ENCODE data around the gene ITSN2.

ITSN2 gene

DNA sequence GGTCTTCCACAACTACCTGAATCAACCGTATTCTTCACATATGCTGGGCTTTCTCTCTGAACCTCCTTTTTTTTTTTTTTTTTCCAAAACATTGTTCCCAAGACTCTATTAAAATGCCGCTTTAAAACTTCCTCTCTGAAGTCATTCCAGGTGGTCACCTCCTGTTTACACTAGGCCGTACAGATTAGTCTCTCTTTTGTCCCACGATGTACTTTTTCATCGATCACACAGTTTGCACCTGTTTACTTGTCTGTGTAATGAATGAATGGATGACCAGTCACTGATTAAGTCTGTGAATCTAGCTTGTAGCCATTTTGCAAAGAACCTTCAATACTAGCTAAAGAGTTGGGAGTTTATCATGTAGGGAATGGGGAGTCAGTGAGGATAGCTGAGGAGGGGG, 202.2 kb downstream of the ITSN2 start:
- TF ChIP-seq, protein P1, sequence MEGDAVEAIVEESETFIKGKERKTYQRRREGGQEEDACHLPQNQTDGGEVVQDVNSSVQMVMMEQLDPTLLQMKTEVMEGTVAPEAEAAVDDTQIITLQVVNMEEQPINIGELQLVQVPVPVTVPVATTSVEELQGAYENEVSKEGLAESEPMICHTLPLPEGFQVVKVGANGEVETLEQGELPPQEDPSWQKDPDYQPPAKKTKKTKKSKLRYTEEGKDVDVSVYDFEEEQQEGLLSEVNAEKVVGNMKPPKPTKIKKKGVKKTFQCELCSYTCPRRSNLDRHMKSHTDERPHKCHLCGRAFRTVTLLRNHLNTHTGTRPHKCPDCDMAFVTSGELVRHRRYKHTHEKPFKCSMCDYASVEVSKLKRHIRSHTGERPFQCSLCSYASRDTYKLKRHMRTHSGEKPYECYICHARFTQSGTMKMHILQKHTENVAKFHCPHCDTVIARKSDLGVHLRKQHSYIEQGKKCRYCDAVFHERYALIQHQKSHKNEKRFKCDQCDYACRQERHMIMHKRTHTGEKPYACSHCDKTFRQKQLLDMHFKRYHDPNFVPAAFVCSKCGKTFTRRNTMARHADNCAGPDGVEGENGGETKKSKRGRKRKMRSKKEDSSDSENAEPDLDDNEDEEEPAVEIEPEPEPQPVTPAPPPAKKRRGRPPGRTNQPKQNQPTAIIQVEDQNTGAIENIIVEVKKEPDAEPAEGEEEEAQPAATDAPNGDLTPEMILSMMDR (conservative IDR thresholded peaks at IDR 0.05; ENCODE audit: low read depth, low read length): no peak
- H3K27ac ChIP-seq: no peak overlapping the region
- no peaks in the 10 kb centered on the region for H3K79me2 ChIP-seq (ENCODE audit: insufficient read depth, low read depth)
- no peaks in the 10 kb centered on the region for H3K36me3 ChIP-seq (ENCODE audit: insufficient read depth)
- H3K4me2 ChIP-seq: no peak overlapping the region
- no peaks in the 10 kb centered on the region for H3K27me3 ChIP-seq (ENCODE audit: insufficient read depth, low read depth)
- no peaks in the 10 kb centered on the region for H3K4me1 ChIP-seq (ENCODE audit: low read depth, poor library complexity, severe bottlenecking)
- H2AFZ ChIP-seq (ENCODE audit: low read depth): no peak overlapping the region
- no peak overlapping the region for H3K4me3 ChIP-seq (IDR thresholded peaks at IDR 0.05; ENCODE audit: insufficient read depth, low read depth, low read length)
- no peaks in the 10 kb centered on the region for H4K20me1 ChIP-seq (ENCODE audit: insufficient read depth)
- no peak overlapping the region for H3K9ac ChIP-seq

DNA sequence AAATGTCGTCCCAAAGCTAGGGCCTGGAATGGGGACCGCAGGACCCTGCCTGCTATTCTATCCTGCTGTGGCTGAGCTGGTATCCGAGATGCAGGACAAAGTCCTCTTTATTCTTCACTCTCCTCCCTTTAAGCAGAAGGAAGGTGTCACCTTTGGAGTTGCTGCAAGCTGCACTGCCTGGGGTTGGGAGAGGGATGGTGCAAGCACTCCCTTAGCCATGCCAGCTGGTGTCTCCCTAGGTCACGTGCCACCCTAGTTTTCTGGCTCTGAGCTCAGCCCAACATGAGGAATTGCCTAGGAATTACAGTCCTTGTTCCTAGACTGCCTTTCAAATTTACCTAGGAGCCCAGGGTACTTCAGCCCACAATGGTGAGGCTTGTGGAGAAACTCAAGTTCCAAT, 206.9 kb downstream of the ITSN2 start:
- no peaks in the 10 kb centered on the region for H3K4me1 ChIP-seq (ENCODE audit: low read depth, poor library complexity, severe bottlenecking)
- H4K20me1 ChIP-seq (ENCODE audit: insufficient read depth): no peaks in the 10 kb centered on the region
- TF ChIP-seq, protein P1 (conservative IDR thresholded peaks at IDR 0.05; ENCODE audit: low read depth, low read length): no peak
- no peaks in the 10 kb centered on the region for H3K27me3 ChIP-seq (ENCODE audit: insufficient read depth, low read depth)
- H3K36me3 ChIP-seq (ENCODE audit: insufficient read depth): no peaks in the 10 kb centered on the region
- H3K4me3 ChIP-seq (IDR thresholded peaks at IDR 0.05; ENCODE audit: insufficient read depth, low read depth, low read length): no peak overlapping the region
- no peak overlapping the region for H2AFZ ChIP-seq (ENCODE audit: low read depth)
- H3K4me2 ChIP-seq: no peak overlapping the region
- no peaks in the 10 kb centered on the region for H3K79me2 ChIP-seq (ENCODE audit: insufficient read depth, low read depth)
- H3K27ac ChIP-seq: no peak overlapping the region
- H3K9ac ChIP-seq: no peak overlapping the region

All from KMS-11 (cell line).